GM19463 (cell line): ENCODE results near the gene CPEB3.
"Not testable (repeated sequence)": the region's sequence is repeated elsewhere in the genome, so short reads cannot be mapped to it uniquely, and the experiment has no call there.

Experiments
- ATAC-seq: cut with Tn5 transposase; IDR thresholded peaks from one replicate; pipeline ENCODE4 v1.9.1; 2021; ENCODE audit warnings: mild to moderate bottlenecking, moderate library complexity; ENCODE audit not compliant: unreplicated experiment

CPEB3 gene

GRCh38 chr10:92149261-92149660 is 141.6 kb downstream of the CPEB3 start:
- ATAC-seq, result no peak

GRCh38 chr10:92146781-92147180 is 144.1 kb downstream of the CPEB3 start:
- no peak for ATAC-seq

GRCh38 chr10:92146107-92146506 is 144.8 kb downstream of the CPEB3 start:
- no peak for ATAC-seq

- peak; percentile 63 for ATAC-seq
Observed at GRCh38 chr10:92142949-92143348, 147.9 kb downstream of the CPEB3 start.

- no peak for ATAC-seq
Observed at GRCh38 chr10:92142512-92142911, 148.4 kb downstream of the CPEB3 start.

GRCh38 chr10:92141147-92141546 is 149.7 kb downstream of the CPEB3 start:
- not testable (repeated sequence) for ATAC-seq

- ATAC-seq, result not testable (repeated sequence)
Observed at GRCh38 chr10:92134049-92134448, 156.8 kb downstream of the CPEB3 start.

GRCh38 chr10:92131275-92131820 is 159.5 kb downstream of the CPEB3 start:
- ATAC-seq, result no peak

GRCh38 chr10:92130622-92131274 is 160.1 kb downstream of the CPEB3 start:
- ATAC-seq, result no peak

- no peak for ATAC-seq
Observed at GRCh38 chr10:92126100-92126650, 164.7 kb downstream of the CPEB3 start.

GRCh38 chr10:92125144-92125543 is 165.7 kb downstream of the CPEB3 start:
- ATAC-seq, result no peak

GRCh38 chr10:92124616-92125143 is 166.2 kb downstream of the CPEB3 start:
- ATAC-seq, result no peak

- no peak for ATAC-seq
Observed at GRCh38 chr10:92124020-92124419, 166.9 kb downstream of the CPEB3 start.

- ATAC-seq, result no peak
Observed at GRCh38 chr10:92122941-92123450, 167.9 kb downstream of the CPEB3 start.

- ATAC-seq, result no peak
Observed at GRCh38 chr10:92121686-92122492, 169.0 kb downstream of the CPEB3 start.

- ATAC-seq, result no peak
Observed at GRCh38 chr10:92119340-92119739, 171.5 kb downstream of the CPEB3 start.

- not testable (repeated sequence) for ATAC-seq
Observed at GRCh38 chr10:92114917-92115316, 176.0 kb downstream of the CPEB3 start.

- ATAC-seq, result no peak
Observed at GRCh38 chr10:92113911-92114600, 176.8 kb downstream of the CPEB3 start.

- no peak for ATAC-seq
Observed at GRCh38 chr10:92112462-92112861, 178.4 kb downstream of the CPEB3 start.

- ATAC-seq, result no peak
Observed at GRCh38 chr10:92111336-92111939, 179.4 kb downstream of the CPEB3 start.
